Peyer's patch (tissue), 4 donors: ENCODE data around the gene DLX4. TPM values are rescaled to one million over a fixed set of nuclear protein-coding genes. Genes with fewer than 3 reads are reported as not detected.
A peak's percentile ranks its signal among the peaks of the same experiment; 100 is the strongest.

ENCODE experiments used
- DNase-seq, 3 donors: peaks; one replicate each; pipeline ENCODE4 v3.0.0-alpha.2; 2017 to 2019
- H3K27ac ChIP-seq, 4 donors: fragments of 200-600 bp; sonication (generic); one replicate each; pipeline ENCODE4 v1.5.1; 2016 to 2019
- H3K27me3 ChIP-seq, 2 donors: fragments of 200-600 bp; sonication (generic); one replicate each; pipeline ENCODE4 v1.5.1; 2019
- H3K36me3 ChIP-seq, 3 donors: fragments of 200-600 bp; sonication (generic); one replicate each; pipeline ENCODE4 v1.5.1; 2016 to 2019
- H3K4me1 ChIP-seq, 4 donors: fragments of 200-600 bp; sonication (generic); one replicate each; pipeline ENCODE4 v1.5.1; 2016 to 2019
- H3K4me3 ChIP-seq, 4 donors: fragments of 200-600 bp; sonication (generic); 1 replicate in 3 of 4; 2 replicates in 1 of 4; pipeline ENCODE4 v1.5.1; 2016 to 2019; ENCODE audit warnings: mild to moderate bottlenecking in 1 of 4
- H3K9me3 ChIP-seq, 4 donors: fragments of 200-600 bp; sonication (generic); one replicate each; pipeline ENCODE4 v1.5.1; 2016 to 2019; ENCODE audit warnings: mild to moderate bottlenecking in 1 of 4
- CTCF ChIP-seq, 6 experiments: fragments of 450-650 bp in 4 of 6; fragments of 200-600 bp in 2 of 6; sonication (generic) in 1 of 6; IDR thresholded peaks; one replicate each; pipeline ENCODE4 v1.5.1; 2017 to 2019; ENCODE audit warnings: antibody characterized with exemption in 6 of 6, mild to moderate bottlenecking in 3 of 6, moderate library complexity in 1 of 6
- POLR2A ChIP-seq, 2 donors: fragments of 450-650 bp; IDR thresholded peaks; one replicate each; pipeline ENCODE4 v1.5.1; 2017; ENCODE audit warnings: antibody characterized with exemption in 2 of 2, mild to moderate bottlenecking in 2 of 2, moderate library complexity in 2 of 2
- total RNA-seq, 4 donors: library from RNA; depleted of rRNA; stranded (reverse); fragments of >200 nt; gene quantifications; one replicate each; pipeline ENCODE4 v1.1.0, GENCODE V29; 2016

Gene DLX4
- total RNA-seq, 4 donors from 2014 or later = not detected

GRCh38 chr17:49946964-49947584 is 21.9 kb upstream of the DLX4 start:
- DNase-seq = no peak
- no peaks in the 10 kb centered on the region for H3K27me3 ChIP-seq
- no peaks in the 10 kb centered on the region for H3K36me3 ChIP-seq
- H3K4me1 ChIP-seq = no peaks in the 10 kb centered on the region
- no peak overlapping the region for H3K27ac ChIP-seq
- no peak overlapping the region for H3K4me3 ChIP-seq
- H3K9me3 ChIP-seq = no peaks in the 10 kb centered on the region
- no peak for TF ChIP-seq POLR2A (IDR thresholded peaks at IDR 0.05)
- TF ChIP-seq CTCF (IDR thresholded peaks at IDR 0.05) = no peak

- H3K27ac ChIP-seq = no peak overlapping the region
- no peaks in the 10 kb centered on the region for H3K36me3 ChIP-seq
- H3K27me3 ChIP-seq = no peaks in the 10 kb centered on the region
- peak in 1 of 3 donors; percentile 36 for DNase-seq
- no peaks in the 10 kb centered on the region for H3K9me3 ChIP-seq
- TF ChIP-seq CTCF (IDR thresholded peaks at IDR 0.05) (no peak), POLR2A (IDR thresholded peaks at IDR 0.05) (no peak)
- no peaks in the 10 kb centered on the region for H3K4me1 ChIP-seq
- no peak overlapping the region for H3K4me3 ChIP-seq
Measured at GRCh38 chr17:49949634-49950033, 19.4 kb upstream of the DLX4 start.

- H3K36me3 ChIP-seq = no peaks in the 10 kb centered on the region
- H3K9me3 ChIP-seq = no peaks in the 10 kb centered on the region
- DNase-seq = no peak
- no peaks in the 10 kb centered on the region for H3K27me3 ChIP-seq
- no peaks in the 10 kb centered on the region for H3K4me1 ChIP-seq
- TF ChIP-seq CTCF (IDR thresholded peaks at IDR 0.05) = no peak
- no peak for TF ChIP-seq POLR2A (IDR thresholded peaks at IDR 0.05)
- H3K4me3 ChIP-seq = no peak overlapping the region
- no peak overlapping the region for H3K27ac ChIP-seq
Measured at GRCh38 chr17:49951362-49952082, 17.5 kb upstream of the DLX4 start.

- no peaks in the 10 kb centered on the region for H3K9me3 ChIP-seq
- no peaks in the 10 kb centered on the region for H3K27me3 ChIP-seq
- no peaks in the 10 kb centered on the region for H3K4me1 ChIP-seq
- no peak overlapping the region for H3K27ac ChIP-seq
- peak; percentile 69 to 90 (median 82) for DNase-seq
- no peak overlapping the region for H3K4me3 ChIP-seq
- no peak for TF ChIP-seq POLR2A (IDR thresholded peaks at IDR 0.05)
- TF ChIP-seq CTCF (IDR thresholded peaks at IDR 0.05) = peak; percentile 33 to 72 (median 67)
- H3K36me3 ChIP-seq = no peaks in the 10 kb centered on the region
Measured at GRCh38 chr17:49952209-49952911, 16.6 kb upstream of the DLX4 start.

- Histone ChIP-seq H3K27ac (no peak overlapping the region), H3K9me3 (no peaks in the 10 kb centered on the region), H3K4me1 (no peaks in the 10 kb centered on the region), H3K27me3 (no peaks in the 10 kb centered on the region), H3K36me3 (no peaks in the 10 kb centered on the region), H3K4me3 (no peak overlapping the region)
- TF ChIP-seq POLR2A (IDR thresholded peaks at IDR 0.05) = no peak
- TF ChIP-seq CTCF (IDR thresholded peaks at IDR 0.05) = no peak
- DNase-seq = no peak
Measured at GRCh38 chr17:49952912-49953497, 16.0 kb upstream of the DLX4 start.
